ENCODE data around the gene ERF. TPM values are rescaled to one million over a fixed set of nuclear protein-coding genes. Genes with fewer than 3 reads are reported as not detected.
A peak's percentile ranks its signal among the peaks of the same experiment; 100 is the strongest.

The ERF gene
- total RNA-seq, 1 donor from 2014 or later, result 31.6 TPM

- TF ChIP-seq CTCF (IDR thresholded peaks at IDR 0.05; ENCODE audit: insufficient read depth, low read length, poor library complexity, severe bottlenecking), result no peak
- peaks cover 2% of the 10 kb centered on the region for H3K36me3 ChIP-seq (ENCODE audit: control insufficient read depth, insufficient read depth, low read length)
- no peak for DNase-seq (ENCODE audit: low read depth)
Observed at GRCh38 chr19:42224940-42225717, 29.8 kb downstream of the ERF start.

GRCh38 chr19:42220751-42221097 is 34.2 kb downstream of the ERF start:
- H3K27me3 ChIP-seq (ENCODE audit: control insufficient read depth, insufficient read depth, low read length), result no peaks in the 10 kb centered on the region
- H3K36me3 ChIP-seq (ENCODE audit: control insufficient read depth, insufficient read depth, low read length), result no peaks in the 10 kb centered on the region
- H3K4me3 ChIP-seq (ENCODE audit: low read depth, low read length), result peak overlapping the region; percentile 95
- no peak for TF ChIP-seq CTCF (IDR thresholded peaks at IDR 0.05; ENCODE audit: insufficient read depth, low read length, poor library complexity, severe bottlenecking)
- no peak for DNase-seq (ENCODE audit: low read depth)

More at GRCh38 chr19:42224940-42225717, 29.8 kb downstream of the ERF start:
- H3K4me3 ChIP-seq (ENCODE audit: low read depth, low read length), result no peak overlapping the region
- H3K27me3 ChIP-seq (ENCODE audit: control insufficient read depth, insufficient read depth, low read length), result no peaks in the 10 kb centered on the region

DNA sequence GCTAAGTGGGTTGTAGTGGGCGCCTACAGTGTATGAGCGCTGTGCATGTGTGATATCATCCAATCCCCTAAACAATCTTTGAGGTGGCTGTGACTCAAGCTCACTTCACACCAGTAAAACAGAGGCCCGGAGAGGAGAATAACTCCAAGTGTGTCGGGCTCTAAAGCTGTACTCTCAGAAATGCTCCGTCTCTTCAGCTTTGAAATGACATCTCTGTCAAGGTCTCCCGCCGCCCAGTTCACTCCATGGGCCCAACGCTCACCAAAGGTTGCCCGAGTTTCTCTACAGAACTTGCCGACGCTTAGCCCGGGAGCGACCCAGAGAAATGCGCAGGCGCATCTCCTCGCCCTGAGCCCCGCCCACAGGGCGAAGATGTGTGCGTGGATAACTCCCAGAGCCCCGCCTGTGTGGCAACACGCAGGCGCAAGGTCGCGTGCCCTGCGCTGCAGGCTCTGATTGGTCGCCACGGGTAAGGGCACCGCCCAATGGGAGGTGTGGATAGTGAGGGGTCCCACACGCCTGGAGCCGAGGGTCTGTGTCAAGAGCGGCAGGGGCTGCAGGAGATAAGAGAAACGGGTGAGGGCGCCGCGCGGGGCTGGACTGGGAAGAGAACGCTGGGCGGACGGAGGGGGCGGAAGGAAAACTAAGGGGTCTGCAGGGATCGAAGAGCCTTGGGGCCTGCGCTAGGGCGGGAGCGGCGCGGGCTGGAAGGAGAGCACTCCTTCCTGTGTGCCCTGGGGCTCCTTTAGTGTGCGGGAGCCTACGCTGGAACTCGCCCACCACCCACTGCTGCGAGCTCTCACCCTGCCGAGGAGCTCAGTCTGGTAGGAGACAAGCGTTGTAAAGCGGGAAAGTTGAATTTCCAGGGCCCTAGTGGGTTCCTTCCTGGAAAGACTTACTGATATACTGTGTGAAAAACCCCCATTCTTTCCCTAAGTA is 34.8 kb downstream of the ERF start, which contains the start of gene ZNF526:
TSS of gene ZNF526 (plus strand) at position 501 of the 939 bp plus-strand sequence. CDS start 4,092 bp downstream, outside the sequence.
- TF ChIP-seq CTCF (IDR thresholded peaks at IDR 0.05; ENCODE audit: insufficient read depth, low read length, poor library complexity, severe bottlenecking), result no peak
- Histone ChIP-seq H3K4me3 (ENCODE audit: low read depth, low read length) (peak within 1 kb of the TSS; percentile 95), H3K27me3 (ENCODE audit: control insufficient read depth, insufficient read depth, low read length) (no peaks in the 10 kb centered on the region), H3K36me3 (ENCODE audit: control insufficient read depth, insufficient read depth, low read length) (no peaks in the 10 kb centered on the region)
- DNase-seq (ENCODE audit: low read depth), result peak; percentile 92

DNA sequence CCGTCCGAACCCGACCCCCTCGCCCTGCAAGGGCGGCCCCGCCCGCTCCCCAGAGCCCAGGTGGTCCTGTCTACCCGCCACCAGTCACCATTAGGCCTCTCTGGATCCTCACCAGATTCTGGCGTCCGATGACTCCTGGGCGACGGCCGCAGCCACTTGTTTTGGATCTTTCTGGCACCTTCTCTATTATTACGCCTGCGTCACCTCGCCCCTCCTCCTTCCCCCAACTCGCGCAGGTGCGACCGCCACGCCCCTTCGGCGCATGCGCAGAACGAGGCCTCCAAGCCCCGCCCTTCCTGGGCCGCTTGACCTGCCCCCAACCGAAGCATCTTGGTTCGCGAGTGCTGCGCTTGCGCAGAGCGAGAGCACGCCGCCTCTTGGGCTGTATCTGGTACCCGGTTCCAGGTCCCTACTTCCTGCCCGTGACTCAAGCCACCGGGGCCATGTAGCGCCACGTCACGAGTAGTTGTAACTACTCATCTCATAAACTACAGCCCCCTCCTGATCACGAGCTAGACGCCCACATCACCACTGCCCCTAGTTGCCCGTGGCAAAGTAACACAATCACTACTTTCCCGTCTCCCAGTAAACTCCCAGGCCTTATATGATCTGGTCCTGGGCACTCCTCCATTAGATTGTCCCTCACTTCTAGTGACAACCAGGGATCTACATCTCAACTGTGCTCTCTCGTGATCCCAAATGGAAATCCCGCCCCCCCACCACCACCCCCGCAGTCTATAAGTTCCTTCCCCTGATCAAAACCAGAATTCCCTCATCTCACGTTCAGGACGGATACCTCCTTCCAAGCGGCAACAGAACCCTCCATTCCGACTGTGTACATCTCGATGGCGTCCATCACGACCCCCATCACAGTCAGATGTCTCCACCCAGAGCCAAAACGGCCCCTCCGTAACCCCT is 37.1 kb downstream of the ERF start, which contains the start of gene DEDD2:
TSS of gene DEDD2 (minus strand) at position 158 of the 918 bp plus-strand sequence. CDS start 670 bp downstream, outside the sequence.
- H3K27me3 ChIP-seq (ENCODE audit: control insufficient read depth, insufficient read depth, low read length), result no peaks in the 10 kb centered on the region
- peak within 1 kb of the TSS; percentile 68 for H3K4me3 ChIP-seq (ENCODE audit: low read depth, low read length)
- TF ChIP-seq CTCF (IDR thresholded peaks at IDR 0.05; ENCODE audit: insufficient read depth, low read length, poor library complexity, severe bottlenecking), result no peak
- DNase-seq (ENCODE audit: low read depth), result peak; percentile 92
- no peaks in the 10 kb centered on the region for H3K36me3 ChIP-seq (ENCODE audit: control insufficient read depth, insufficient read depth, low read length)
